ENCODE data around the gene ZNF580. TPM values are rescaled to one million over a fixed set of nuclear protein-coding genes. Genes with fewer than 3 reads are reported as not detected.

The ZNF580 gene
- total RNA-seq, 1 experiment from 2014 or later, result 32.0 TPM

DNA sequence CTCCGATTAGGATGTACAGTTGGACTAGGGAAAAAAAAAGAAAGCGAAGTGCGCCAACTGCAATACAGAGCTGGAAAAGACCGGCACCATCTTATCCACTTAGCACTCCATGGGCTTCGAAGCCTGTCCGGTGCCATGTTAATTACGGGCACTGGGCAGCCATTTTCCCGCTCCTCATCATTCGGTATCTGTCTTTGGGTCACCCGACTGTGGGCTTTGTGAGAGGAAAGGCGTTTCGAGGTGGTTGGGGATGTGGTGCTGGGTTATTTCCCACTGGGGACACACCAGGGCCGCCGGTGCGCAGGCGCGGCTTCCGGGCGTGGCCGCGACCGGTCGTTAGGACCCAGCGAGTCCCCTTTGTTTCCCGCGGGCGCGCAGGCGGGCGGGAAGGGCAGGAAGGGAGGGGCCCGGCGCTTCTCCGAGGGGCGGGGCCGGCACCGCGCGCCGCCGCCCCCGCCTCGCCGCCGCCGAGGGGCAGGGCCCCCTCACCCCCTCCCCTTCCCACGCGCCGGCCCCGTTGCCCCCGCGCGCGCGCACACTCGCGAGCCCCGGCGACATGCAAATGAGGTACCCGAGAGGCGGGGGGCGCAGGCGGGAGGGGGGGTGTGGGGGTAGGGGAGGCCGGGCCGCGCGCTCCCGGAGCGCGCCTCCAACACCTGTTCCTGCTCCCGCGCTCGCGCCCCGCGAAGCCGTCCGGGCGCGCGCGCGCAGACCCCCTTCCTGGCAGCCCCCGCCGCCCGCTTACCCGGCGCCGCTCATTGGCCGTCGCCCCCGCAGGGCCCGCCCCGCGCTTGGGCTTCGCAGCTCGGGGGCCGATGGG lies 40.8 kb upstream of the ZNF580 start, which contains the start of gene ZNF524 (continued):
- TF ChIP-seq, protein P1, sequence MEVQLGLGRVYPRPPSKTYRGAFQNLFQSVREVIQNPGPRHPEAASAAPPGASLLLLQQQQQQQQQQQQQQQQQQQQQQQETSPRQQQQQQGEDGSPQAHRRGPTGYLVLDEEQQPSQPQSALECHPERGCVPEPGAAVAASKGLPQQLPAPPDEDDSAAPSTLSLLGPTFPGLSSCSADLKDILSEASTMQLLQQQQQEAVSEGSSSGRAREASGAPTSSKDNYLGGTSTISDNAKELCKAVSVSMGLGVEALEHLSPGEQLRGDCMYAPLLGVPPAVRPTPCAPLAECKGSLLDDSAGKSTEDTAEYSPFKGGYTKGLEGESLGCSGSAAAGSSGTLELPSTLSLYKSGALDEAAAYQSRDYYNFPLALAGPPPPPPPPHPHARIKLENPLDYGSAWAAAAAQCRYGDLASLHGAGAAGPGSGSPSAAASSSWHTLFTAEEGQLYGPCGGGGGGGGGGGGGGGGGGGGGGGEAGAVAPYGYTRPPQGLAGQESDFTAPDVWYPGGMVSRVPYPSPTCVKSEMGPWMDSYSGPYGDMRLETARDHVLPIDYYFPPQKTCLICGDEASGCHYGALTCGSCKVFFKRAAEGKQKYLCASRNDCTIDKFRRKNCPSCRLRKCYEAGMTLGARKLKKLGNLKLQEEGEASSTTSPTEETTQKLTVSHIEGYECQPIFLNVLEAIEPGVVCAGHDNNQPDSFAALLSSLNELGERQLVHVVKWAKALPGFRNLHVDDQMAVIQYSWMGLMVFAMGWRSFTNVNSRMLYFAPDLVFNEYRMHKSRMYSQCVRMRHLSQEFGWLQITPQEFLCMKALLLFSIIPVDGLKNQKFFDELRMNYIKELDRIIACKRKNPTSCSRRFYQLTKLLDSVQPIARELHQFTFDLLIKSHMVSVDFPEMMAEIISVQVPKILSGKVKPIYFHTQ (CRISPR knock-in tag; IDR thresholded peaks at IDR 0.05), result 0 out of 2 replicates have a peak, but pooled peaks have one; percentile 36
- TF ChIP-seq ETV6 (CRISPR knock-in tag; IDR thresholded peaks at IDR 0.05), result no peak
- no peak for TF ChIP-seq CREB1 (CRISPR knock-in tag; IDR thresholded peaks at IDR 0.05)
- TF ChIP-seq, protein P2, sequence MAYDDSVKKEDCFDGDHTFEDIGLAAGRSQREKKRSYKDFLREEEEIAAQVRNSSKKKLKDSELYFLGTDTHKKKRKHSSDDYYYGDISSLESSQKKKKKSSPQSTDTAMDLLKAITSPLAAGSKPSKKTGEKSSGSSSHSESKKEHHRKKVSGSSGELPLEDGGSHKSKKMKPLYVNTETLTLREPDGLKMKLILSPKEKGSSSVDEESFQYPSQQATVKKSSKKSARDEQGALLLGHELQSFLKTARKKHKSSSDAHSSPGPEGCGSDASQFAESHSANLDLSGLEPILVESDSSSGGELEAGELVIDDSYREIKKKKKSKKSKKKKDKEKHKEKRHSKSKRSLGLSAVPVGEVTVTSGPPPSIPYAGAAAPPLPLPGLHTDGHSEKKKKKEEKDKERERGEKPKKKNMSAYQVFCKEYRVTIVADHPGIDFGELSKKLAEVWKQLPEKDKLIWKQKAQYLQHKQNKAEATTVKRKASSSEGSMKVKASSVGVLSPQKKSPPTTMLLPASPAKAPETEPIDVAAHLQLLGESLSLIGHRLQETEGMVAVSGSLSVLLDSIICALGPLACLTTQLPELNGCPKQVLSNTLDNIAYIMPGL (CRISPR knock-in tag; IDR thresholded peaks at IDR 0.05), result no peak
- TF ChIP-seq, protein P3, sequence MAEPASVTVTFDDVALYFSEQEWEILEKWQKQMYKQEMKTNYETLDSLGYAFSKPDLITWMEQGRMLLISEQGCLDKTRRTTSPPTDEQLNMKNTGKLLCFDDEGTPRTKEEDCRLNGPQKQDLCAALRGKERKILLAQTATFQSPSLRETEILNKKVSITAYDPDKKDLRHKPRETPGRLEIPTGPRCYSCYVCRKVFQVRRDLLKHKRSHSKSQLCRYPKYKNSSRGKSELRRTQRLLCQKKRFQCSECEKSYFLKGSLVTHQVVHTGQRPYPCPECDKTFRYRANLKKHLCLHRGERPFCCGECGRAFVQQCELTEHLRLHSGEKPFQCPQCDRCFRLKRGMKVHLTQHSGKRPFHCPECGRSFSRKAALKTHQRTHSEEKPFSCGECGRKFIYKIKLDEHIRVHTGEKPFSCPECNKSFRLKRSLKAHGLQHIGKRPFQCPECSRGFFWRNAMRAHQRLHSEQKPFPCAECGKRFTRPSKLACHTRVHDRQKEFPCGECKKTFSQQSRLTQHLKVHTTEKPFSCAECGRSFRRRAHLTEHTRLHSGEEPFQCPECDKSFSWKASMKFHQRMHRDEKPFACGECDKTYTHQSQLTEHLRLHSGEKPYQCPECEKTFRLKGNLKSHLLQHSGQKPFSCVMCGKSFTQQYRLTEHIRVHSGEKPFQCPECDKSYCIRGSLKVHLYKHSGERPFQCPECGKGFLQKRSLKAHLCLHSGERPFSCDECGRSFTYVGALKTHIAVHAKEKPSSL (CRISPR knock-in tag; conservative IDR thresholded peaks at IDR 0.05), result no peak
- TF ChIP-seq NFE2L1 (CRISPR knock-in tag; IDR thresholded peaks at IDR 0.05), result peak; percentile 55; the same call in 1 of the 2 replicates
- no peak for TF ChIP-seq TCF7 (CRISPR knock-in tag; IDR thresholded peaks at IDR 0.05; ENCODE audit: low read depth)
- TF ChIP-seq NFATC4 (CRISPR knock-in tag; IDR thresholded peaks at IDR 0.05), result no peak; the same call in 1 of the 2 replicates
- TF ChIP-seq FOXP1 (CRISPR knock-in tag; IDR thresholded peaks at IDR 0.05; ENCODE audit: borderline replicate concordance), result peak; percentile 29; the same call in 1 of the 2 replicates
- no peak for TF ChIP-seq NR2C2 (CRISPR knock-in tag; IDR thresholded peaks at IDR 0.05)
- TF ChIP-seq ZNF416 (CRISPR knock-in tag; IDR thresholded peaks at IDR 0.05), result no peak; the same call in none of the 2 replicates
- TF ChIP-seq, protein P4, sequence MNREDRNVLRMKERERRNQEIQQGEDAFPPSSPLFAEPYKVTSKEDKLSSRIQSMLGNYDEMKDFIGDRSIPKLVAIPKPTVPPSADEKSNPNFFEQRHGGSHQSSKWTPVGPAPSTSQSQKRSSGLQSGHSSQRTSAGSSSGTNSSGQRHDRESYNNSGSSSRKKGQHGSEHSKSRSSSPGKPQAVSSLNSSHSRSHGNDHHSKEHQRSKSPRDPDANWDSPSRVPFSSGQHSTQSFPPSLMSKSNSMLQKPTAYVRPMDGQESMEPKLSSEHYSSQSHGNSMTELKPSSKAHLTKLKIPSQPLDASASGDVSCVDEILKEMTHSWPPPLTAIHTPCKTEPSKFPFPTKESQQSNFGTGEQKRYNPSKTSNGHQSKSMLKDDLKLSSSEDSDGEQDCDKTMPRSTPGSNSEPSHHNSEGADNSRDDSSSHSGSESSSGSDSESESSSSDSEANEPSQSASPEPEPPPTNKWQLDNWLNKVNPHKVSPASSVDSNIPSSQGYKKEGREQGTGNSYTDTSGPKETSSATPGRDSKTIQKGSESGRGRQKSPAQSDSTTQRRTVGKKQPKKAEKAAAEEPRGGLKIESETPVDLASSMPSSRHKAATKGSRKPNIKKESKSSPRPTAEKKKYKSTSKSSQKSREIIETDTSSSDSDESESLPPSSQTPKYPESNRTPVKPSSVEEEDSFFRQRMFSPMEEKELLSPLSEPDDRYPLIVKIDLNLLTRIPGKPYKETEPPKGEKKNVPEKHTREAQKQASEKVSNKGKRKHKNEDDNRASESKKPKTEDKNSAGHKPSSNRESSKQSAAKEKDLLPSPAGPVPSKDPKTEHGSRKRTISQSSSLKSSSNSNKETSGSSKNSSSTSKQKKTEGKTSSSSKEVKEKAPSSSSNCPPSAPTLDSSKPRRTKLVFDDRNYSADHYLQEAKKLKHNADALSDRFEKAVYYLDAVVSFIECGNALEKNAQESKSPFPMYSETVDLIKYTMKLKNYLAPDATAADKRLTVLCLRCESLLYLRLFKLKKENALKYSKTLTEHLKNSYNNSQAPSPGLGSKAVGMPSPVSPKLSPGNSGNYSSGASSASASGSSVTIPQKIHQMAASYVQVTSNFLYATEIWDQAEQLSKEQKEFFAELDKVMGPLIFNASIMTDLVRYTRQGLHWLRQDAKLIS (CRISPR knock-in tag; IDR thresholded peaks at IDR 0.05; ENCODE audit: borderline replicate concordance), result no peak
- TF ChIP-seq ZBTB21 (CRISPR knock-in tag; IDR thresholded peaks at IDR 0.05; ENCODE audit: borderline replicate concordance), result no peak
- TF ChIP-seq EMX1 (CRISPR knock-in tag; IDR thresholded peaks at IDR 0.05), result no peak
- TF ChIP-seq IRF2 (CRISPR knock-in tag; IDR thresholded peaks at IDR 0.05; ENCODE audit: borderline replicate concordance, low read depth), result no peak
- TF ChIP-seq MYBL2 (CRISPR knock-in tag; IDR thresholded peaks at IDR 0.05), result no peak
- TF ChIP-seq HMGA2 (CRISPR knock-in tag; IDR thresholded peaks at IDR 0.05), result no peak
- TF ChIP-seq, protein P5, sequence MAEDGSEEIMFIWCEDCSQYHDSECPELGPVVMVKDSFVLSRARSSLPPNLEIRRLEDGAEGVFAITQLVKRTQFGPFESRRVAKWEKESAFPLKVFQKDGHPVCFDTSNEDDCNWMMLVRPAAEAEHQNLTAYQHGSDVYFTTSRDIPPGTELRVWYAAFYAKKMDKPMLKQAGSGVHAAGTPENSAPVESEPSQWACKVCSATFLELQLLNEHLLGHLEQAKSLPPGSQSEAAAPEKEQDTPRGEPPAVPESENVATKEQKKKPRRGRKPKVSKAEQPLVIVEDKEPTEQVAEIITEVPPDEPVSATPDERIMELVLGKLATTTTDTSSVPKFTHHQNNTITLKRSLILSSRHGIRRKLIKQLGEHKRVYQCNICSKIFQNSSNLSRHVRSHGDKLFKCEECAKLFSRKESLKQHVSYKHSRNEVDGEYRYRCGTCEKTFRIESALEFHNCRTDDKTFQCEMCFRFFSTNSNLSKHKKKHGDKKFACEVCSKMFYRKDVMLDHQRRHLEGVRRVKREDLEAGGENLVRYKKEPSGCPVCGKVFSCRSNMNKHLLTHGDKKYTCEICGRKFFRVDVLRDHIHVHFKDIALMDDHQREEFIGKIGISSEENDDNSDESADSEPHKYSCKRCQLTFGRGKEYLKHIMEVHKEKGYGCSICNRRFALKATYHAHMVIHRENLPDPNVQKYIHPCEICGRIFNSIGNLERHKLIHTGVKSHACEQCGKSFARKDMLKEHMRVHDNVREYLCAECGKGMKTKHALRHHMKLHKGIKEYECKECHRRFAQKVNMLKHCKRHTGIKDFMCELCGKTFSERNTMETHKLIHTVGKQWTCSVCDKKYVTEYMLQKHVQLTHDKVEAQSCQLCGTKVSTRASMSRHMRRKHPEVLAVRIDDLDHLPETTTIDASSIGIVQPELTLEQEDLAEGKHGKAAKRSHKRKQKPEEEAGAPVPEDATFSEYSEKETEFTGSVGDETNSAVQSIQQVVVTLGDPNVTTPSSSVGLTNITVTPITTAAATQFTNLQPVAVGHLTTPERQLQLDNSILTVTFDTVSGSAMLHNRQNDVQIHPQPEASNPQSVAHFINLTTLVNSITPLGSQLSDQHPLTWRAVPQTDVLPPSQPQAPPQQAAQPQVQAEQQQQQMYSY (CRISPR knock-in tag; IDR thresholded peaks at IDR 0.05), result no peak
- TF ChIP-seq TP53 (CRISPR knock-in tag; IDR thresholded peaks at IDR 0.05), result no peak
- no peak for TF ChIP-seq CBFB (CRISPR knock-in tag; IDR thresholded peaks at IDR 0.05; ENCODE audit: low read depth)
- TF ChIP-seq RORB (CRISPR knock-in tag; IDR thresholded peaks at IDR 0.05), result no peak
- TF ChIP-seq, protein P6, sequence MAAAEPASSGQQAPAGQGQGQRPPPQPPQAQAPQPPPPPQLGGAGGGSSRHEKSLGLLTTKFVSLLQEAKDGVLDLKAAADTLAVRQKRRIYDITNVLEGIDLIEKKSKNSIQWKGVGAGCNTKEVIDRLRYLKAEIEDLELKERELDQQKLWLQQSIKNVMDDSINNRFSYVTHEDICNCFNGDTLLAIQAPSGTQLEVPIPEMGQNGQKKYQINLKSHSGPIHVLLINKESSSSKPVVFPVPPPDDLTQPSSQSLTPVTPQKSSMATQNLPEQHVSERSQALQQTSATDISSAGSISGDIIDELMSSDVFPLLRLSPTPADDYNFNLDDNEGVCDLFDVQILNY (CRISPR knock-in tag; IDR thresholded peaks at IDR 0.05), result peak; percentile 92
- TF ChIP-seq GRHL2 (CRISPR knock-in tag; IDR thresholded peaks at IDR 0.05; ENCODE audit: insufficient replicate concordance, severe bottlenecking), result no peak

Data from WTC11 (cell line).